NB4 (cell line): ENCODE measurements around the gene FBXO34.

Experiments
- MYC ChIP-seq: IDR thresholded peaks from 2 replicates; pipeline ENCODE4 v1.6.1; 2011; ENCODE audit warnings: low read depth, low read length
- POLR2A ChIP-seq: IDR thresholded peaks from 2 replicates; pipeline ENCODE4 v1.6.1; 2011; ENCODE audit warnings: mild to moderate bottlenecking; ENCODE audit not compliant: insufficient read length; ENCODE audit errors: extremely low read depth
- TF ChIP-seq, protein P1 (sequence below): IDR thresholded peaks from one replicate; pipeline ENCODE4 v1.5.1; 2012; ENCODE audit warnings: low read depth, low read length

- TF ChIP-seq POLR2A: no peak
- TF ChIP-seq, protein P1, sequence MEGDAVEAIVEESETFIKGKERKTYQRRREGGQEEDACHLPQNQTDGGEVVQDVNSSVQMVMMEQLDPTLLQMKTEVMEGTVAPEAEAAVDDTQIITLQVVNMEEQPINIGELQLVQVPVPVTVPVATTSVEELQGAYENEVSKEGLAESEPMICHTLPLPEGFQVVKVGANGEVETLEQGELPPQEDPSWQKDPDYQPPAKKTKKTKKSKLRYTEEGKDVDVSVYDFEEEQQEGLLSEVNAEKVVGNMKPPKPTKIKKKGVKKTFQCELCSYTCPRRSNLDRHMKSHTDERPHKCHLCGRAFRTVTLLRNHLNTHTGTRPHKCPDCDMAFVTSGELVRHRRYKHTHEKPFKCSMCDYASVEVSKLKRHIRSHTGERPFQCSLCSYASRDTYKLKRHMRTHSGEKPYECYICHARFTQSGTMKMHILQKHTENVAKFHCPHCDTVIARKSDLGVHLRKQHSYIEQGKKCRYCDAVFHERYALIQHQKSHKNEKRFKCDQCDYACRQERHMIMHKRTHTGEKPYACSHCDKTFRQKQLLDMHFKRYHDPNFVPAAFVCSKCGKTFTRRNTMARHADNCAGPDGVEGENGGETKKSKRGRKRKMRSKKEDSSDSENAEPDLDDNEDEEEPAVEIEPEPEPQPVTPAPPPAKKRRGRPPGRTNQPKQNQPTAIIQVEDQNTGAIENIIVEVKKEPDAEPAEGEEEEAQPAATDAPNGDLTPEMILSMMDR: no peak
- TF ChIP-seq MYC: no peak
Measured at GRCh38 chr14:55399183-55399582, 128.0 kb downstream of the FBXO34 start.
